Upper lobe of left lung (tissue), 4 donors: ENCODE data around the gene RCAN3.

ENCODE experiments used
- CTCF ChIP-seq, 6 experiments: fragments of 450-650 bp in 4 of 6; fragments of 200-600 bp in 2 of 6; sonication (generic) in 2 of 6; IDR thresholded peaks; one replicate each; pipeline ENCODE4 v1.5.1; 2016 to 2019; ENCODE audit warnings: antibody characterized with exemption in 6 of 6
- POLR2A ChIP-seq, 4 donors: fragments of 450-650 bp; IDR thresholded peaks; one replicate each; pipeline ENCODE4 v1.5.1; 2016 to 2017; ENCODE audit warnings: antibody characterized with exemption in 4 of 4, mild to moderate bottlenecking in 2 of 4
- POLR2AphosphoS5 ChIP-seq, 2 donors: sonication (generic); formaldehyde crosslinking; IDR thresholded peaks; one replicate each; pipeline ENCODE4 v1.5.1; 2017; ENCODE audit warnings: antibody characterized with exemption in 2 of 2

- TF ChIP-seq POLR2A (IDR thresholded peaks at IDR 0.05) (no peak), CTCF (IDR thresholded peaks at IDR 0.05) (peak in 1 of 6 experiments; percentile 18), POLR2AphosphoS5 (IDR thresholded peaks at IDR 0.05) (no peak)
Observed at GRCh38 chr1:24491577-24492360, 10.9 kb upstream of the RCAN3 start.
